Activated CD4-positive, alpha-beta T cell treated with anti-CD3 and anti-CD28 coated beads for 36 hours (primary cell): ENCODE results near the gene TOX3. TPM values are rescaled to one million over a fixed set of nuclear protein-coding genes. Genes with fewer than 3 reads are reported as not detected.

Experiments
- ATAC-seq: fragments of 200-7000 bp; cut with Tn5 transposase; one replicate; pipeline ENCODE4 v1.10.0; 2021; ENCODE audit warnings: mild to moderate bottlenecking, moderate library complexity
- CTCF ChIA-PET: fragments of 350-600 bp; sonication (Branson Sonifier 250); formaldehyde crosslinking; loops from one replicate; lab custom pipeline; 2021; ENCODE audit warnings: antibody characterized with exemption; lab: Charles Lee
- POLR2A ChIA-PET: fragments of 350-600 bp; sonication (Branson Sonifier 250); formaldehyde crosslinking; loops from one replicate; lab custom pipeline; 2021; ENCODE audit warnings: antibody characterized with exemption, inconsistent platforms; lab: Charles Lee
- DNase-seq: peaks from one replicate; pipeline ENCODE4 v3.0.0-alpha.2; 2020
- H3K27ac Mint-ChIP-seq: one replicate; pipeline ENCODE4 v1.8.0; 2021; ENCODE audit warnings: mixed read lengths
- H3K27me3 Mint-ChIP-seq: one replicate; pipeline ENCODE4 v1.8.0; 2021; ENCODE audit warnings: mixed read lengths
- H3K36me3 Mint-ChIP-seq: one replicate; pipeline ENCODE4 v1.8.0; 2021; ENCODE audit warnings: low read depth, mixed read lengths
- H3K4me1 Mint-ChIP-seq: one replicate; pipeline ENCODE4 v1.8.0; 2021; ENCODE audit warnings: mixed read lengths
- H3K4me3 Mint-ChIP-seq: one replicate; pipeline ENCODE4 v1.8.0; 2021; ENCODE audit warnings: mild to moderate bottlenecking, moderate library complexity, mixed read lengths
- H3K9me3 Mint-ChIP-seq: one replicate; pipeline ENCODE4 v1.8.0; 2021; ENCODE audit warnings: low read depth, mixed read lengths
- intact Hi-C, 2 experiments: fragments of 100-400 bp; cut with DNase I in 1 of 2; cut with micrococcal nuclease in 1 of 2; formaldehyde crosslinking; loops; one replicate each; pipeline versions ENCODE4 v1.14.2 to v1.15.1; 2022 to 2024; cut with DNase I, micrococcal nuclease
- total RNA-seq, 2 experiments: library from RNA; stranded (reverse); gene quantifications; one replicate each; pipeline ENCODE4 v1.2.3, GENCODE V29; 2021

The TOX3 gene
- total RNA-seq, 2 experiments from 2014 or later = not detected

GRCh38 chr16:52460639-52461178, 86.2 kb downstream of the TOX3 start:
- DNase-seq (no peak), ATAC-seq (no peak)
- Mint-ChIP-seq H3K36me3 (no peaks in the 10 kb centered on the region), H3K4me1 (no peaks in the 10 kb centered on the region), H3K4me3 (no peak overlapping the region), H3K9me3 (peaks cover 2% of the 10 kb centered on the region), H3K27me3 (no peaks in the 10 kb centered on the region), H3K27ac (no peak overlapping the region)
- intact Hi-C loops = no loop called here
- POLR2A ChIA-PET = no interaction called here
- CTCF ChIA-PET = no interaction called here

- no peak for DNase-seq
- no peaks in the 10 kb centered on the region for H3K36me3 Mint-ChIP-seq
- no peaks in the 10 kb centered on the region for H3K4me1 Mint-ChIP-seq
- H3K27ac Mint-ChIP-seq = no peak overlapping the region
- ChIA-PET CTCF (no interaction called here), POLR2A (no interaction called here)
- no peaks in the 10 kb centered on the region for H3K27me3 Mint-ChIP-seq
- intact Hi-C loops = no loop called here
- H3K4me3 Mint-ChIP-seq = no peak overlapping the region
- H3K9me3 Mint-ChIP-seq = peaks cover 2% of the 10 kb centered on the region
- no peak for ATAC-seq
These were observed 90.6 kb downstream of the TOX3 start for GRCh38 chr16:52456368-52456767.

GRCh38 chr16:52455549-52456277, 91.2 kb downstream of the TOX3 start:
- DNase-seq = no peak
- no peaks in the 10 kb centered on the region for H3K36me3 Mint-ChIP-seq
- H3K4me1 Mint-ChIP-seq = no peaks in the 10 kb centered on the region
- ATAC-seq = no peak
- H3K27ac Mint-ChIP-seq = no peak overlapping the region
- H3K9me3 Mint-ChIP-seq = peaks cover 2% of the 10 kb centered on the region
- intact Hi-C loops = no loop called here
- H3K27me3 Mint-ChIP-seq = no peaks in the 10 kb centered on the region
- no peak overlapping the region for H3K4me3 Mint-ChIP-seq
- ChIA-PET POLR2A (no interaction called here), CTCF (no interaction called here)

GRCh38 chr16:52453644-52454043, 93.3 kb downstream of the TOX3 start:
- DNase-seq (no peak), ATAC-seq (no peak)
- Mint-ChIP-seq H3K4me1 (no peaks in the 10 kb centered on the region), H3K27ac (no peak overlapping the region), H3K36me3 (no peaks in the 10 kb centered on the region), H3K9me3 (no peaks in the 10 kb centered on the region), H3K4me3 (no peak overlapping the region), H3K27me3 (no peaks in the 10 kb centered on the region)
- CTCF ChIA-PET = no interaction called here
- POLR2A ChIA-PET = no interaction called here
- intact Hi-C loops = no loop called here

GRCh38 chr16:52451971-52452421, 94.9 kb downstream of the TOX3 start:
- no peaks in the 10 kb centered on the region for H3K36me3 Mint-ChIP-seq
- intact Hi-C loops = no loop called here
- no peaks in the 10 kb centered on the region for H3K27me3 Mint-ChIP-seq
- H3K9me3 Mint-ChIP-seq = no peaks in the 10 kb centered on the region
- CTCF ChIA-PET = no interaction called here
- POLR2A ChIA-PET = no interaction called here
- H3K4me1 Mint-ChIP-seq = no peaks in the 10 kb centered on the region
- H3K27ac Mint-ChIP-seq = no peak overlapping the region
- DNase-seq = no peak
- no peak overlapping the region for H3K4me3 Mint-ChIP-seq
- no peak for ATAC-seq

- intact Hi-C loops = no loop called here
- CTCF ChIA-PET = no interaction called here
- Mint-ChIP-seq H3K27ac (no peak overlapping the region), H3K4me3 (no peak overlapping the region), H3K27me3 (no peaks in the 10 kb centered on the region), H3K36me3 (no peaks in the 10 kb centered on the region), H3K9me3 (no peaks in the 10 kb centered on the region), H3K4me1 (no peaks in the 10 kb centered on the region)
- POLR2A ChIA-PET = no interaction called here
- ATAC-seq (no peak), DNase-seq (no peak)
These were observed 96.0 kb downstream of the TOX3 start for GRCh38 chr16:52450916-52451315.

- ChIA-PET CTCF (no interaction called here), POLR2A (no interaction called here)
- no peaks in the 10 kb centered on the region for H3K4me1 Mint-ChIP-seq
- intact Hi-C loops = no loop called here
- H3K4me3 Mint-ChIP-seq = no peak overlapping the region
- ATAC-seq (no peak), DNase-seq (no peak)
- no peaks in the 10 kb centered on the region for H3K9me3 Mint-ChIP-seq
- H3K36me3 Mint-ChIP-seq = no peaks in the 10 kb centered on the region
- no peaks in the 10 kb centered on the region for H3K27me3 Mint-ChIP-seq
- H3K27ac Mint-ChIP-seq = no peak overlapping the region
These were observed 96.7 kb downstream of the TOX3 start for GRCh38 chr16:52450241-52450640.

GRCh38 chr16:52446080-52446479, 100.9 kb downstream of the TOX3 start:
- no peaks in the 10 kb centered on the region for H3K4me1 Mint-ChIP-seq
- DNase-seq = no peak
- no peaks in the 10 kb centered on the region for H3K9me3 Mint-ChIP-seq
- POLR2A ChIA-PET = no interaction called here
- H3K27ac Mint-ChIP-seq = no peak overlapping the region
- CTCF ChIA-PET = no interaction called here
- ATAC-seq = no peak
- no peak overlapping the region for H3K4me3 Mint-ChIP-seq
- intact Hi-C loops = loop anchor here in 1 of 2 experiments (10.0 kb wide), 1 partner anchor 59 kb away; no protein-coding TSS in a partner anchor
- H3K27me3 Mint-ChIP-seq = no peaks in the 10 kb centered on the region
- H3K36me3 Mint-ChIP-seq = no peaks in the 10 kb centered on the region

GRCh38 chr16:52441886-52442285, 105.1 kb downstream of the TOX3 start:
- ATAC-seq (no peak), DNase-seq (no peak)
- ChIA-PET CTCF (no interaction called here), POLR2A (no interaction called here)
- no peaks in the 10 kb centered on the region for H3K36me3 Mint-ChIP-seq
- H3K27ac Mint-ChIP-seq = no peak overlapping the region
- no peak overlapping the region for H3K4me3 Mint-ChIP-seq
- no peaks in the 10 kb centered on the region for H3K27me3 Mint-ChIP-seq
- no peaks in the 10 kb centered on the region for H3K4me1 Mint-ChIP-seq
- H3K9me3 Mint-ChIP-seq = peaks cover 2% of the 10 kb centered on the region
- intact Hi-C loops = loop anchor here in 1 of 2 experiments (10.0 kb wide), 1 partner anchor 63 kb away; no protein-coding TSS in a partner anchor

- ChIA-PET CTCF (no interaction called here), POLR2A (no interaction called here)
- no peaks in the 10 kb centered on the region for H3K27me3 Mint-ChIP-seq
- no peak overlapping the region for H3K27ac Mint-ChIP-seq
- no peak for DNase-seq
- peaks cover 2% of the 10 kb centered on the region for H3K9me3 Mint-ChIP-seq
- H3K4me3 Mint-ChIP-seq = no peak overlapping the region
- ATAC-seq = no peak
- intact Hi-C loops = loop anchor here in 1 of 2 experiments (10.0 kb wide), 1 partner anchor 65 kb away; no protein-coding TSS in a partner anchor
- H3K4me1 Mint-ChIP-seq = no peaks in the 10 kb centered on the region
- no peaks in the 10 kb centered on the region for H3K36me3 Mint-ChIP-seq
These were observed 106.7 kb downstream of the TOX3 start for GRCh38 chr16:52440248-52440647.

- Mint-ChIP-seq H3K4me1 (no peaks in the 10 kb centered on the region), H3K9me3 (peaks cover 2% of the 10 kb centered on the region), H3K27me3 (no peaks in the 10 kb centered on the region), H3K36me3 (no peaks in the 10 kb centered on the region), H3K4me3 (no peak overlapping the region), H3K27ac (no peak overlapping the region)
- no peak for ATAC-seq
- ChIA-PET POLR2A (no interaction called here), CTCF (no interaction called here)
- intact Hi-C loops = loop anchor here in 1 of 2 experiments (10.0 kb wide), 1 partner anchor 65 kb away; no protein-coding TSS in a partner anchor
- no peak for DNase-seq
These were observed 107.2 kb downstream of the TOX3 start for GRCh38 chr16:52439750-52440149.

- no peaks in the 10 kb centered on the region for H3K36me3 Mint-ChIP-seq
- H3K4me1 Mint-ChIP-seq = no peaks in the 10 kb centered on the region
- ChIA-PET CTCF (no interaction called here), POLR2A (no interaction called here)
- no peak for DNase-seq
- H3K27ac Mint-ChIP-seq = no peak overlapping the region
- H3K4me3 Mint-ChIP-seq = no peak overlapping the region
- H3K27me3 Mint-ChIP-seq = no peaks in the 10 kb centered on the region
- intact Hi-C loops = no loop called here
- ATAC-seq = no peak
- H3K9me3 Mint-ChIP-seq = peaks cover 2% of the 10 kb centered on the region
These were observed 107.7 kb downstream of the TOX3 start for GRCh38 chr16:52439171-52439701.
